OCI-LY3 (cell line): ENCODE data around the gene RMND5B.
"Not testable (repeated sequence)": the region's sequence is repeated elsewhere in the genome, so short reads cannot be mapped to it uniquely, and the experiment has no call there.

Experiments used
- H2AFZ ChIP-seq: fragments of 200-600, 300-600 bp; shearing (Covaris generic); 2 replicates; pipeline ENCODE4 v1.6.0; 2014; ENCODE audit warnings: antibody characterized with exemption, low read depth, low read length
- H3K27ac ChIP-seq: fragments of 200-600, 300-600 bp; sonication (generic); 2 replicates; pipeline ENCODE4 v1.5.1; 2014; ENCODE audit warnings: mild to moderate bottlenecking, low read length, moderate library complexity, mixed read lengths
- H3K27me3 ChIP-seq: fragments of 200-600, 300-600 bp; sonication (generic); 2 replicates; pipeline ENCODE4 v1.6.1; 2014; ENCODE audit warnings: low read depth, low read length, mixed read lengths
- H3K36me3 ChIP-seq: fragments of 200-600, 300-600 bp; sonication (generic); replicated peaks from 2 replicates; pipeline ENCODE3; 2014; ENCODE audit warnings: low read depth, low read length, mixed read lengths
- H3K4me1 ChIP-seq: fragments of 300-600, 200-600 bp; sonication (generic); 2 replicates; pipeline ENCODE4 v1.6.1; 2014; ENCODE audit warnings: low read length, mixed read lengths
- H3K4me2 ChIP-seq: fragments of 200-600, 300-600 bp; sonication (generic); 2 replicates; pipeline ENCODE4 v1.6.1; 2014; ENCODE audit warnings: low read length, mixed read lengths
- H3K4me3 ChIP-seq: fragments of 300-600, 200-600 bp; sonication (generic); 2 replicates; pipeline ENCODE4 v1.5.1; 2014; ENCODE audit warnings: antibody characterized with exemption, mild to moderate bottlenecking, low read length, moderate library complexity
- H3K79me2 ChIP-seq: fragments of 300-600, 200-600 bp; shearing (Covaris generic); 2 replicates; pipeline ENCODE4 v1.6.1; 2014; ENCODE audit warnings: mild to moderate bottlenecking, low read length, mixed read lengths
- H3K9ac ChIP-seq: fragments of 300-600, 200-600 bp; shearing (Covaris generic); 2 replicates; pipeline ENCODE4 v1.6.0; 2014; ENCODE audit warnings: mild to moderate bottlenecking, low read length, moderate library complexity
- H3K9me3 ChIP-seq: fragments of 200-600, 300-600 bp; shearing (Covaris generic); 2 replicates; pipeline ENCODE4 v1.6.1; 2014; ENCODE audit warnings: low read length, mixed read lengths; ENCODE audit not compliant: insufficient read depth
- H4K20me1 ChIP-seq: fragments of 200-600, 300-600 bp; sonication (generic); 2 replicates; pipeline ENCODE4 v1.6.1; 2016; ENCODE audit warnings: low read length, mixed read lengths; ENCODE audit not compliant: insufficient read depth
- CTCF ChIP-seq: fragments of 200-600, 300-600 bp; sonication (generic); IDR thresholded peaks from 2 replicates; pipeline ENCODE4 v1.5.1; 2014; ENCODE audit warnings: antibody characterized with exemption, low read length, low read depth
- EZH2phosphoT487 ChIP-seq: fragments of 200-600 bp; shearing (Covaris generic); IDR thresholded peaks from 2 replicates; pipeline ENCODE4 v1.6.1; 2018; ENCODE audit warnings: antibody characterized with exemption, mixed run types, low read depth

Gene RMND5B

GRCh38 chr5:178126556-178126955, 4.3 kb upstream of the RMND5B start:
- 0 out of 2 replicates have a peak, but pooled peaks cover under 1% of the 10 kb centered on the region for H3K4me1 ChIP-seq
- no peak overlapping the region for H3K4me2 ChIP-seq
- no peak for TF ChIP-seq EZH2phosphoT487
- no peak overlapping the region for H3K27ac ChIP-seq
- H3K4me3 ChIP-seq: no peak overlapping the region
- no peaks in the 10 kb centered on the region for H3K9me3 ChIP-seq
- no peaks in the 10 kb centered on the region for H3K36me3 ChIP-seq
- no peak overlapping the region for H2AFZ ChIP-seq
- H3K79me2 ChIP-seq: peaks cover 12% of the 10 kb centered on the region
- no peaks in the 10 kb centered on the region for H3K27me3 ChIP-seq
- no peaks in the 10 kb centered on the region for H4K20me1 ChIP-seq
- H3K9ac ChIP-seq: no peak overlapping the region

GRCh38 chr5:178127300-178128009, 3.4 kb upstream of the RMND5B start:
- not testable (repeated sequence) for H3K9me3 ChIP-seq, H3K27me3 ChIP-seq, H3K4me2 ChIP-seq, H2AFZ ChIP-seq, H3K9ac ChIP-seq, H4K20me1 ChIP-seq, H3K4me1 ChIP-seq, H3K36me3 ChIP-seq, H3K27ac ChIP-seq, H3K4me3 ChIP-seq
- H3K79me2 ChIP-seq: peaks cover 21% of the 10 kb centered on the region

GRCh38 chr5:178129296-178129695, 1.5 kb upstream of the RMND5B start:
- Histone ChIP-seq H2AFZ (no peak overlapping the region), H3K4me3 (no peak overlapping the region), H4K20me1 (no peaks in the 10 kb centered on the region), H3K36me3 (peaks cover 4% of the 10 kb centered on the region), H3K9me3 (no peaks in the 10 kb centered on the region), H3K27me3 (no peaks in the 10 kb centered on the region), H3K9ac (no peak overlapping the region), H3K79me2 (peaks cover 30% of the 10 kb centered on the region), H3K4me1 (peaks cover 4% of the 10 kb centered on the region), H3K27ac (no peak overlapping the region), H3K4me2 (0 out of 2 replicates have a peak overlapping the region, but pooled peaks have one; percentile 85)
- TF ChIP-seq EZH2phosphoT487 (no peak), CTCF (no peak)

GRCh38 chr5:178130234-178130575, 609 bp upstream of the RMND5B start:
- not testable (repeated sequence) for H4K20me1 ChIP-seq, H3K36me3 ChIP-seq, H3K9me3 ChIP-seq, H3K27me3 ChIP-seq, H3K4me1 ChIP-seq
- peak overlapping the region; percentile 100 for H3K4me3 ChIP-seq
- H2AFZ ChIP-seq: peak overlapping the region; percentile 55; the same call in 1 of the 2 replicates
- H3K27ac ChIP-seq: peak overlapping the region; percentile 54
- H3K9ac ChIP-seq: peak overlapping the region; percentile 85
- peak overlapping the region; percentile 85 for H3K4me2 ChIP-seq
- H3K79me2 ChIP-seq: peaks cover 31% of the 10 kb centered on the region

- Histone ChIP-seq H3K4me3 (peak overlapping the region; percentile 100), H3K4me1 (peaks cover 4% of the 10 kb centered on the region), H3K27me3 (no peaks in the 10 kb centered on the region), H2AFZ (no peak overlapping the region; the same call in 1 of the 2 replicates), H3K79me2 (peaks cover 33% of the 10 kb centered on the region), H4K20me1 (no peaks in the 10 kb centered on the region), H3K27ac (peak overlapping the region; percentile 69), H3K9me3 (no peaks in the 10 kb centered on the region), H3K4me2 (peak overlapping the region; percentile 94), H3K36me3 (peaks cover 12% of the 10 kb centered on the region), H3K9ac (peak overlapping the region; percentile 85)
- no peak for TF ChIP-seq EZH2phosphoT487
- TF ChIP-seq CTCF: no peak
These were observed 707 bp downstream of the RMND5B start for GRCh38 chr5:178131446-178131996.
